Peyer's patch (tissue), 4 donors: Measurements from ENCODE around the gene ICE1.

ENCODE experiments used
- POLR2A ChIP-seq, 2 donors: fragments of 450-650 bp; IDR thresholded peaks; one replicate each; pipeline ENCODE4 v1.5.1; 2017; ENCODE audit warnings: antibody characterized with exemption in 2 of 2, mild to moderate bottlenecking in 2 of 2, moderate library complexity in 2 of 2
- TF ChIP-seq, protein P1 (sequence below), 6 experiments: fragments of 450-650 bp in 4 of 6; fragments of 200-600 bp in 2 of 6; sonication (generic) in 1 of 6; IDR thresholded peaks; one replicate each; pipeline ENCODE4 v1.5.1; 2017 to 2019; ENCODE audit warnings: antibody characterized with exemption in 6 of 6, mild to moderate bottlenecking in 3 of 6, moderate library complexity in 1 of 6

DNA sequence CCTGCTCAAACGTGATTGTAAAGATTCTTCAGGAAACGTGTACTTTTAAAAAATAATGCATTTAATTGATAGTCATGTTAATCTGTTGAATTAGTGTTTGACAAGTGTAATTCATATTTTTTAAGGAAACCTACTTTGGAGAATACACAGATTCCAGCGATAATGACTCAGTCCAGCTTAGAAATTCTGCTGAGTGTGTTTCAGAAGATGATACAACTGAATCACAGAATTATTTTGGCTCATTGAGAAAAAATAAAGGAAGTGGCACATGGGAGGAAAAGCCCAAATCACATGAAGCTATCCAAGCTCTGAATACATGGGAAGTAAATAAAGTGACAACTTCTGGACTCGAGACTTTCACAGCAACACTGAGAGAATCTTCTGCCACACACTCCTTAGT is 37.8 kb downstream of the ICE1 start:
- TF ChIP-seq, protein P1, sequence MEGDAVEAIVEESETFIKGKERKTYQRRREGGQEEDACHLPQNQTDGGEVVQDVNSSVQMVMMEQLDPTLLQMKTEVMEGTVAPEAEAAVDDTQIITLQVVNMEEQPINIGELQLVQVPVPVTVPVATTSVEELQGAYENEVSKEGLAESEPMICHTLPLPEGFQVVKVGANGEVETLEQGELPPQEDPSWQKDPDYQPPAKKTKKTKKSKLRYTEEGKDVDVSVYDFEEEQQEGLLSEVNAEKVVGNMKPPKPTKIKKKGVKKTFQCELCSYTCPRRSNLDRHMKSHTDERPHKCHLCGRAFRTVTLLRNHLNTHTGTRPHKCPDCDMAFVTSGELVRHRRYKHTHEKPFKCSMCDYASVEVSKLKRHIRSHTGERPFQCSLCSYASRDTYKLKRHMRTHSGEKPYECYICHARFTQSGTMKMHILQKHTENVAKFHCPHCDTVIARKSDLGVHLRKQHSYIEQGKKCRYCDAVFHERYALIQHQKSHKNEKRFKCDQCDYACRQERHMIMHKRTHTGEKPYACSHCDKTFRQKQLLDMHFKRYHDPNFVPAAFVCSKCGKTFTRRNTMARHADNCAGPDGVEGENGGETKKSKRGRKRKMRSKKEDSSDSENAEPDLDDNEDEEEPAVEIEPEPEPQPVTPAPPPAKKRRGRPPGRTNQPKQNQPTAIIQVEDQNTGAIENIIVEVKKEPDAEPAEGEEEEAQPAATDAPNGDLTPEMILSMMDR (IDR thresholded peaks at IDR 0.05): no peak
- no peak for TF ChIP-seq POLR2A (IDR thresholded peaks at IDR 0.05)
